Caco-2 (cell line): ENCODE measurements around the gene TNFRSF17. TPM values are rescaled to one million over a fixed set of nuclear protein-coding genes. Genes with fewer than 3 reads are reported as not detected.

Experiments used
- BruUV-seq: library from RNA; stranded (reverse); fragments of 400-500 nt; replicated peaks from 2 replicates; lab custom pipeline; 2021; lab: Mats Ljungman, UMichigan
- CTCF ChIA-PET: fragments of 300-600 bp; sonication (Branson Sonifier 250); formaldehyde crosslinking; loops from one replicate; lab custom pipeline; 2022; ENCODE audit warnings: antibody characterized with exemption; lab: Charles Lee
- POLR2A ChIA-PET: fragments of 300-600 bp; sonication (Branson Sonifier 250); formaldehyde crosslinking; loops from one replicate; lab custom pipeline; 2022; ENCODE audit warnings: antibody characterized with exemption; lab: Charles Lee
- DNase-seq, 2 experiments: peaks; one replicate each; pipeline versions ENCODE4 v3.0.0 to v3.0.0-alpha.2; 2020 to 2022
- H3K27me3 ChIP-seq: replicated peaks from 2 replicates; pipeline ENCODE4 v1.6.0; 2011; ENCODE audit warnings: low read length; ENCODE audit not compliant: control insufficient read depth, insufficient read depth
- H3K36me3 ChIP-seq: 2 replicates; pipeline ENCODE4 v1.5.1; 2011; ENCODE audit warnings: low read length; ENCODE audit not compliant: control insufficient read depth, insufficient read depth
- H3K4me1 ChIP-seq: fragments of 250-450 bp; sonication (Bioruptor Pico); 2 replicates; pipeline ENCODE4 v1.5.1; 2020; ENCODE audit warnings: mild to moderate bottlenecking
- H3K4me3 ChIP-seq: 2 replicates; pipeline ENCODE4 v1.5.1; 2011; ENCODE audit warnings: low read depth, mild to moderate bottlenecking, control low read depth, low read length
- H3K9me3 ChIP-seq: fragments of 250-450 bp; sonication (Bioruptor Pico); 2 replicates; pipeline ENCODE4 v1.5.1; 2020; ENCODE audit warnings: mild to moderate bottlenecking, moderate library complexity
- H3K27ac Mint-ChIP-seq: one replicate; pipeline ENCODE4 v1.8.0; 2022; ENCODE audit warnings: mixed read lengths; ENCODE audit not compliant: unreplicated experiment
- H3K27me3 Mint-ChIP-seq: one replicate; pipeline ENCODE4 v1.8.0; 2022; ENCODE audit warnings: mixed read lengths; ENCODE audit not compliant: insufficient read depth, unreplicated experiment
- H3K36me3 Mint-ChIP-seq: one replicate; pipeline ENCODE4 v1.8.0; 2022; ENCODE audit warnings: mild to moderate bottlenecking, mixed read lengths; ENCODE audit not compliant: insufficient read depth, unreplicated experiment
- H3K4me1 Mint-ChIP-seq: one replicate; pipeline ENCODE4 v1.8.0; 2022; ENCODE audit warnings: low read depth, mixed read lengths; ENCODE audit not compliant: unreplicated experiment
- H3K4me3 Mint-ChIP-seq: one replicate; pipeline ENCODE4 v1.8.0; 2022; ENCODE audit warnings: mild to moderate bottlenecking, moderate library complexity, mixed read lengths; ENCODE audit not compliant: unreplicated experiment
- H3K9me3 Mint-ChIP-seq: one replicate; pipeline ENCODE4 v1.8.0; 2022; ENCODE audit warnings: mixed read lengths; ENCODE audit not compliant: unreplicated experiment
- CTCF ChIP-seq, 2 experiments: fragments of 200-600 bp in 1 of 2; IDR thresholded peaks; 1 replicate in 1 of 2; 2 replicates in 1 of 2; pipeline versions ENCODE4 v1.5.1 to v1.8.0; 2011 to 2022; ENCODE audit warnings: antibody characterized with exemption in 1 of 2, control low read depth in 1 of 2, inconsistent platforms in 1 of 2, low read depth in 1 of 2, low read length in 1 of 2, mild to moderate bottlenecking in 1 of 2, moderate library complexity in 1 of 2; ENCODE audit not compliant: insufficient read depth in 1 of 2, severe bottlenecking in 1 of 2, unreplicated experiment in 1 of 2
- intact Hi-C: fragments of 100-400 bp; cut with micrococcal nuclease; formaldehyde crosslinking; loops from one replicate; pipeline ENCODE4 v1.10.0; 2022; ENCODE audit not compliant: unreplicated experiment
- total RNA-seq: library from RNA; stranded (reverse); gene quantifications from 2 replicates; pipeline ENCODE4 v1.2.3, GENCODE V29; 2022

Gene TNFRSF17
- total RNA-seq, 1 experiment from 2014 or later = not detected

- no peaks in the 10 kb centered on the region for H3K27me3 ChIP-seq
- no peak for TF ChIP-seq CTCF (IDR thresholded peaks at IDR 0.05; ENCODE audit: insufficient read depth in 1 of 2, low read depth in 1 of 2, low read length in 1 of 2, severe bottlenecking in 1 of 2, unreplicated experiment in 1 of 2)
- no peak overlapping the region for H3K27ac Mint-ChIP-seq
- H3K4me1 Mint-ChIP-seq = peaks cover 16% of the 10 kb centered on the region
- no peak overlapping the region for H3K4me3 Mint-ChIP-seq
- intact Hi-C loops = no loop called here
- H3K4me3 ChIP-seq = no peak overlapping the region
- ChIA-PET CTCF (no interaction called here), POLR2A (no interaction called here)
- H3K36me3 Mint-ChIP-seq = no peaks in the 10 kb centered on the region
- H3K9me3 Mint-ChIP-seq = no peaks in the 10 kb centered on the region
- no peak for DNase-seq
- H3K9me3 ChIP-seq = no peaks in the 10 kb centered on the region
- no peaks in the 10 kb centered on the region for H3K36me3 ChIP-seq
- H3K4me1 ChIP-seq = no peaks in the 10 kb centered on the region
- BruUV-seq = no TSS peak
- no peaks in the 10 kb centered on the region for H3K27me3 Mint-ChIP-seq
Measured at GRCh38 chr16:11980136-11980844, 15.3 kb downstream of the TNFRSF17 start.

- ChIA-PET CTCF (no interaction called here), POLR2A (no interaction called here)
- Mint-ChIP-seq H3K9me3 (no peaks in the 10 kb centered on the region), H3K27me3 (no peaks in the 10 kb centered on the region), H3K27ac (no peak overlapping the region), H3K36me3 (no peaks in the 10 kb centered on the region), H3K4me3 (no peak overlapping the region), H3K4me1 (no peaks in the 10 kb centered on the region)
- Histone ChIP-seq H3K4me1 (no peaks in the 10 kb centered on the region), H3K27me3 (no peaks in the 10 kb centered on the region), H3K9me3 (no peaks in the 10 kb centered on the region), H3K4me3 (no peak overlapping the region), H3K36me3 (no peaks in the 10 kb centered on the region)
- intact Hi-C loops = no loop called here
- no TSS peak for BruUV-seq
- TF ChIP-seq CTCF (IDR thresholded peaks at IDR 0.05; ENCODE audit: insufficient read depth in 1 of 2, low read depth in 1 of 2, low read length in 1 of 2, severe bottlenecking in 1 of 2, unreplicated experiment in 1 of 2) = no peak
- DNase-seq = no peak
Measured at GRCh38 chr16:11985250-11985649, 20.2 kb downstream of the TNFRSF17 start.

GRCh38 chr16:11986521-11987057, 21.6 kb downstream of the TNFRSF17 start:
- no peak for DNase-seq
- H3K4me3 Mint-ChIP-seq = no peak overlapping the region
- H3K27me3 ChIP-seq = no peaks in the 10 kb centered on the region
- no peaks in the 10 kb centered on the region for H3K36me3 ChIP-seq
- no peaks in the 10 kb centered on the region for H3K4me1 ChIP-seq
- H3K9me3 Mint-ChIP-seq = no peaks in the 10 kb centered on the region
- H3K27ac Mint-ChIP-seq = no peak overlapping the region
- POLR2A ChIA-PET = no interaction called here
- no TSS peak for BruUV-seq
- H3K4me3 ChIP-seq = no peak overlapping the region
- no peaks in the 10 kb centered on the region for H3K27me3 Mint-ChIP-seq
- TF ChIP-seq CTCF (IDR thresholded peaks at IDR 0.05; ENCODE audit: insufficient read depth in 1 of 2, low read depth in 1 of 2, low read length in 1 of 2, severe bottlenecking in 1 of 2, unreplicated experiment in 1 of 2) = no peak
- CTCF ChIA-PET = no interaction called here
- no peaks in the 10 kb centered on the region for H3K36me3 Mint-ChIP-seq
- H3K4me1 Mint-ChIP-seq = no peaks in the 10 kb centered on the region
- intact Hi-C loops = no loop called here
- no peaks in the 10 kb centered on the region for H3K9me3 ChIP-seq
